CD4-positive, alpha-beta T cell treated with Interleukin-1 beta for 1 hour (primary cell): ENCODE measurements around the gene SERTAD1.

Experiments used
- DNase-seq, 2 donors: peaks; one replicate each; pipeline ENCODE4 v3.0.0-alpha.2; 2020 to 2022

SERTAD1 gene

GRCh38 chr19:40397568-40397906 is 28.3 kb downstream of the SERTAD1 start:
- DNase-seq: no peak

GRCh38 chr19:40396886-40397567 is 28.8 kb downstream of the SERTAD1 start:
- no peak for DNase-seq

- no peak for DNase-seq
These were observed 29.8 kb downstream of the SERTAD1 start for GRCh38 chr19:40395956-40396355.

- DNase-seq: no peak
These were observed 31.0 kb downstream of the SERTAD1 start for GRCh38 chr19:40394816-40395210.

- DNase-seq: no peak
These were observed 31.6 kb downstream of the SERTAD1 start for GRCh38 chr19:40393894-40394815.

GRCh38 chr19:40392894-40393517 is 32.8 kb downstream of the SERTAD1 start:
- no peak for DNase-seq

GRCh38 chr19:40392123-40392522 is 33.7 kb downstream of the SERTAD1 start:
- no peak for DNase-seq

GRCh38 chr19:40390084-40390742 is 35.6 kb downstream of the SERTAD1 start, which contains the start of gene HIPK4:
Gene HIPK4, minus strand, starts transcription at chr19:40390181. Its CDS starts 279 bp downstream, at chr19:40389902.
- no peak for DNase-seq

- DNase-seq: no peak
These were observed 36.2 kb downstream of the SERTAD1 start for GRCh38 chr19:40389404-40390083.

GRCh38 chr19:40388481-40388880 is 37.3 kb downstream of the SERTAD1 start:
- no peak for DNase-seq

- no peak for DNase-seq
These were observed 38.6 kb downstream of the SERTAD1 start for GRCh38 chr19:40387155-40387554.

GRCh38 chr19:40383668-40384248 is 42.0 kb downstream of the SERTAD1 start:
- DNase-seq: no peak

GRCh38 chr19:40381321-40381720 is 44.5 kb downstream of the SERTAD1 start:
- DNase-seq: no peak

- DNase-seq: no peak
These were observed 45.4 kb downstream of the SERTAD1 start for GRCh38 chr19:40380199-40381037.

- no peak for DNase-seq
These were observed 46.2 kb downstream of the SERTAD1 start for GRCh38 chr19:40379446-40380198.

- DNase-seq: no peak
These were observed 47.3 kb downstream of the SERTAD1 start for GRCh38 chr19:40378509-40378908.

GRCh38 chr19:40377876-40378385 is 47.9 kb downstream of the SERTAD1 start:
- no peak for DNase-seq

GRCh38 chr19:40376286-40376862 is 49.4 kb downstream of the SERTAD1 start:
- no peak for DNase-seq

- DNase-seq: no peak
These were observed 51.7 kb downstream of the SERTAD1 start for GRCh38 chr19:40374084-40374483.

- no peak for DNase-seq
These were observed 54.0 kb downstream of the SERTAD1 start for GRCh38 chr19:40371802-40372122.
